Body of pancreas (tissue), 4 donors: ENCODE results near the gene GPRIN3.

Source experiments
- POLR2A ChIP-seq, 3 donors: fragments of 450-650 bp; IDR thresholded peaks; one replicate each; pipeline ENCODE4 v1.6.1; 2016; ENCODE audit warnings: antibody characterized with exemption in 3 of 3, mild to moderate bottlenecking in 2 of 3
- TF ChIP-seq, protein P1 (sequence below), 7 experiments: fragments of 450-650 bp in 4 of 7; fragments of 200-600 bp in 3 of 7; sonication (generic) in 3 of 7; IDR thresholded peaks; one replicate each; pipeline ENCODE4 v1.5.1; 2016 to 2019; ENCODE audit warnings: antibody characterized with exemption in 7 of 7

- TF ChIP-seq, protein P1, sequence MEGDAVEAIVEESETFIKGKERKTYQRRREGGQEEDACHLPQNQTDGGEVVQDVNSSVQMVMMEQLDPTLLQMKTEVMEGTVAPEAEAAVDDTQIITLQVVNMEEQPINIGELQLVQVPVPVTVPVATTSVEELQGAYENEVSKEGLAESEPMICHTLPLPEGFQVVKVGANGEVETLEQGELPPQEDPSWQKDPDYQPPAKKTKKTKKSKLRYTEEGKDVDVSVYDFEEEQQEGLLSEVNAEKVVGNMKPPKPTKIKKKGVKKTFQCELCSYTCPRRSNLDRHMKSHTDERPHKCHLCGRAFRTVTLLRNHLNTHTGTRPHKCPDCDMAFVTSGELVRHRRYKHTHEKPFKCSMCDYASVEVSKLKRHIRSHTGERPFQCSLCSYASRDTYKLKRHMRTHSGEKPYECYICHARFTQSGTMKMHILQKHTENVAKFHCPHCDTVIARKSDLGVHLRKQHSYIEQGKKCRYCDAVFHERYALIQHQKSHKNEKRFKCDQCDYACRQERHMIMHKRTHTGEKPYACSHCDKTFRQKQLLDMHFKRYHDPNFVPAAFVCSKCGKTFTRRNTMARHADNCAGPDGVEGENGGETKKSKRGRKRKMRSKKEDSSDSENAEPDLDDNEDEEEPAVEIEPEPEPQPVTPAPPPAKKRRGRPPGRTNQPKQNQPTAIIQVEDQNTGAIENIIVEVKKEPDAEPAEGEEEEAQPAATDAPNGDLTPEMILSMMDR (IDR thresholded peaks at IDR 0.05) = no peak
- TF ChIP-seq POLR2A (IDR thresholded peaks at IDR 0.05) = no peak
These were observed 8.6 kb upstream of the GPRIN3 start for GRCh38 chr4:89316211-89316610.
